GM21529 (cell line): ENCODE measurements around the gene ZBTB42.
"Not testable (repeated sequence)": the region's sequence is repeated elsewhere in the genome, so short reads cannot be mapped to it uniquely, and the experiment has no call there.

Source experiments
- ATAC-seq: cut with Tn5 transposase; IDR thresholded peaks from one replicate; pipeline ENCODE4 v1.9.1; 2021; ENCODE audit not compliant: unreplicated experiment

Gene ZBTB42

DNA sequence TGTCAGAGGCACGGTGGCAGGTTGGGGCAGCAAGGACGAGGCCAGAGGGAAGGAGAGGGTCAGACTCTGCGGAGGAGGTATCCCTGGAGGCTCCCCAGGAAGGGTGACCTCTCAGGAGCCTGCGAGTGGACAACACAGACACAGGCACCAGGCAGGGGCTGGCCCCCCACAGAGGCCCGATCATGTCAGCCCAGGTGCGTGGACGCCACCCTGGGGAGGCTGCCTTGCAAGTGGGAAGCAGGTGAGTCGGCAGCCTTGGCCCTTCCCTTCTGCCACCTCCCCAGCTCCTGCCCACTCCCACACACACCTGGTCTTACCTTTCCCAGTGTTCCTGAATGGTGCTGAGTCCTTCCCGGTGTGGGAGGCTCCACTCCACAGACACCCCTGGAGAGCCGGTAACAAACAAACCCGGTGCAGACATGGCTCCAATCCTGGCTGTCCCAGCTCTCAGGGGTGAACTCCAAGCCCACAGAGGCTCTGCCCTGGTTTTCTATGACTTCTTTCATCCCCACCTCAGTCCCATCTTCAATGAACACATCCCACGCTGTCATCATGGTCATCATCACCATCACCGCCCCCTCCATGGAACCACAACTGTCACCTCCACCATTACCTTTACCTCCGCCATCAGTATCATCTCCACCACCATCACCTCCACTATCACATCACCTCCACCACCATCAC is 5.2 kb downstream of the ZBTB42 start:
- ATAC-seq: no peak

- ATAC-seq: no peak
Observed at GRCh38 chr14:104806625-104807465, 5.9 kb downstream of the ZBTB42 start.

DNA sequence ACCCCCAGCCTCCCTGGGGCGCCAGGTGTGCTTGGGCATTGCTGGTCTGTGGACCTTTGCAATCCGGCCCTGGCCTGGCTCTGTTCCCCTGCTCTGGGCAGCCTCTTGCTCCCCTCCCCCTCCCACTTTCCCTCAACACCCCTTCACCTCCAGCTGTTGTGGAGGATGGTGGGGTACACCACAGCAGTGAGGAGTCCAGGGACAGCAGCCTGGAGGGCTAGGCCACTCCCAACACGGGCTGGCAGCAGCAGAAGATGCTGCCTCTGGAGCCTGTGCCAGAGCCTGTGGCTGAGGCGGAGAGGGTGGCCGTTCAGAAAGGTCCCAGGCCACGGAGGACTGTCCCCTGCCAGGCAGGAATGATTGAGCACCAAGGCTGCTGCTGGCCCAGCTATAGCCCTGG is 7.6 kb downstream of the ZBTB42 start:
- ATAC-seq: no peak

- no peak for ATAC-seq
Observed at GRCh38 chr14:104810316-104810715, 9.4 kb downstream of the ZBTB42 start.

DNA sequence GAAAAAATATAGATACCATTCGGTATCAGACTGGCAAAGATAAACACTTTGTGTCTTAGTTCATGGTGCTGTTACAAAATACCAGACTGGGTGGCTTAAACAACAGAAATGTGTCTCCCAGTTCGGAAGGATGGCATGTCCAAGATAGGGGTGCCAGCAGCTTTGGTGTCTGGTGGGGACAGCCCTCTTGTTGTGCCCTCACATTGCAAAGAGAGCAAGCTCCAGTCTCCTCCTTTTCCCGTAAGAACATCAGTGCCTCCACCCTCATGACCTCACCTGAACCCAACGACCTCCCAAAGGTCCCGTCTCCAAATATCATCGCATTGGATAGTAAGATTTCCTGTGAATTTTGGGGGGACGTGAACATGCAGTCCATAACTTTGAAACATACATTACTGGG is 12.4 kb downstream of the ZBTB42 start:
- no peak for ATAC-seq

GRCh38 chr14:104814701-104815100 is 13.8 kb downstream of the ZBTB42 start:
- not testable (repeated sequence) for ATAC-seq

DNA sequence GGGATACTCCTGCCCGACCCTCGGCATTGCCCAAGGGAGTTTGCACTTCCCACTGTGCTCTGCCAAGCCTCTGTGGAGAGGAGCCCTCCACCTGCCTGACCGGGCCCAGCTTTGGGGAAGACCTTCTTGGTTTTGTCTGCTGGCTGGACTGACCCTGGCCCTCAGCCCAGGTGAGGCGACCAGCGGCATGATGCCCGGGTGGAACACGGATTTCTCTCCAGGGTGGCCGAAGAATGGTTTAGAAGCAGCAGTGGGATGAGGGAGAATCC is 15.6 kb downstream of the ZBTB42 start:
- no peak for ATAC-seq

DNA sequence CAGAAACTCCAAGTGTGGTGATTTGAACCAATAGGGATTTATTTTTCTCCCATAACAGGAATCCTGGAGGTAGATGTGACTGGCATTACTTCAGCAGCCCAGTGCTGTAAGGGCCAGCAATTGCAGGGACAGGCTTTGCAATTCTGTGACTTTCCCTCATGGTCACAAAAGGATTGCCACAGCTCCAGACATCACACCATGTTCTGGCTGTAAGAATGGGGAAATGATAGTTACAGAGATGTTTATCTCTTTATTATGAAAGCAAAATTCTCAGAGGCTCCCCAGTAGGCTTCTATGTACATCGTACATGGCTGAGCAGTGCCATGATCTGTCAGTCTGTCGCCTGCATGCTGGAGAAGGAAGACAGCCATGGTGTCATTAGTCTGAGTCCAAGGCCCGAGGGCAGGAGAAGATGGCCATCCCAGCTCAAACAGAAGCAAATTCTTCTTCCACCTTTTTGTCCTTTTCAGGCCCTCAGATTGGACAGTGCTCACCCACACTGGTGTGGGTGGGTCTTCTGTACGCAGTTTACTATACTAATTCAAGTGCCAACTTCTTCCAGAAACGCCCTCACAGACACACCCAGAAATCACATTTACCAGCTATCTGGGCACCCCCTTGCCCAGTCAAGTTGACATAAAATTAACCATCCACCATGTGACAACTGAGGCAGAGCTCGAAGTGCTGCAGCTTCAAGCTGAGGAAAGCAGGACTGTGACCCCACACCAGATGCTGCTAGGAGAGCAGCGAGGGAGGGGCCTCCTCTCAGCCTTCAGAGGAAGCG is 17.2 kb downstream of the ZBTB42 start:
- no peak for ATAC-seq

GRCh38 chr14:104818714-104819161 is 17.8 kb downstream of the ZBTB42 start:
- no peak for ATAC-seq

- no peak for ATAC-seq
Observed at GRCh38 chr14:104819361-104819781, 18.5 kb downstream of the ZBTB42 start.

DNA sequence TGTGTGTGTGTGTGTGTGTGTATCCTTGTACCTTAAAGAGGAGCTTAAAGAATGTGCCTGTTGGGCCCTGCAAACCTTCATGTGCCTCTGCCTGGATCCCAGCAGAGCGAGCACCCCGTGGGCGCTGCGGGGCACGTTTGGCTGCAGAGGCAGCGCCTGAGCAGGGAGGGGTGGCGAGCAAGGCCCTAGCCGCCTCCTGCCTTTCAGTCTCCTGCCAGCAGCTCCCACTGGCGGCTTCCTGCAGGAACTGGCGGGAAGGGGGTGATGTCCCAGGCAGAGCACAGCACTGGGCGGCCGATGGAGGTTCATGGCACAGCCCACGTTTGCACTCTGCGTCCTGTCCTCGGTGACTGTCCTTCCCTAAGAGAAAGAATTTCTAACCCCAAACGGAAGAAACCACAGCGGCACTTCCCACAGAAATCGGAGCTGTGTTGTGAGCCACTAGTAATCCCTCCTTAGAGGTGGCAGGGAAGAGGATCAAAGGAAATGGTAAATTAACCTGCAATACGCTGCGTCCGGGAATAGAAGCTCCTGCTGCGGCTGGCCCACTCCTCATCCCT is 19.8 kb downstream of the ZBTB42 start:
- no peak for ATAC-seq

DNA sequence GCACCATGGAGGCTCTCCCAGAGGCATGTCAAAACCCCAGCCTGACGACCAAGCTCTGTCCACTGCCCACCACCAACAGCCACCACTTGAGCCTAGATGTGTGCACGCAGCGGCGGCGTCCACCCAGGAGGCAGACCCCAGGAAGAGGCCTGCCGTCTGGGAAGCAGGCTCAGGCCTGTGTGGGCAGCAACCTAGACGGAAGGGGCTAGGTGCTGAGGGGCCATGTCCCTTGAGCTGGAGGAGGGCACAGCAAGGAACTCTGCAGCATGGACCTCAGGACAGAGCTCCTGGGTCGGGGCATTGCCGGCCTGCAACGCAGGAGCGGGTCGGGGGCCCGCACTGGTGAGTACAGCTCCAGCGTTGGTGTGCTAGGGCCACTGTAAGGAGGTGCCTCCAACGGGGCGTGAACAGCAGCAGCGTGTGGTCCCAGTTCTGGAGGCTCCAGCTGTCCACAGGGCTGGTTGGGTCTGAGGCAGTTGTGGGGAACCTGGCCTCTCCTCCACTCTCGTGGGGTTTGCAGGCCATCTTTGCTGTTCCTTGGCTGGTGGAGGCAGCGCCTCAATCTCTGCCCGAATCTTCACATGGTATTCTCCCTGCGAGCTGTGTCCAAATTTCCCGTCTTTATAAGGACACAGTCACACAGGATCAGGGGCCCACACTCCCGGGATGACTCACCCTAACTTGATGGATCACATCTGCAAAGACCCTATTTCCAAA is 20.5 kb downstream of the ZBTB42 start:
- no peak for ATAC-seq

DNA sequence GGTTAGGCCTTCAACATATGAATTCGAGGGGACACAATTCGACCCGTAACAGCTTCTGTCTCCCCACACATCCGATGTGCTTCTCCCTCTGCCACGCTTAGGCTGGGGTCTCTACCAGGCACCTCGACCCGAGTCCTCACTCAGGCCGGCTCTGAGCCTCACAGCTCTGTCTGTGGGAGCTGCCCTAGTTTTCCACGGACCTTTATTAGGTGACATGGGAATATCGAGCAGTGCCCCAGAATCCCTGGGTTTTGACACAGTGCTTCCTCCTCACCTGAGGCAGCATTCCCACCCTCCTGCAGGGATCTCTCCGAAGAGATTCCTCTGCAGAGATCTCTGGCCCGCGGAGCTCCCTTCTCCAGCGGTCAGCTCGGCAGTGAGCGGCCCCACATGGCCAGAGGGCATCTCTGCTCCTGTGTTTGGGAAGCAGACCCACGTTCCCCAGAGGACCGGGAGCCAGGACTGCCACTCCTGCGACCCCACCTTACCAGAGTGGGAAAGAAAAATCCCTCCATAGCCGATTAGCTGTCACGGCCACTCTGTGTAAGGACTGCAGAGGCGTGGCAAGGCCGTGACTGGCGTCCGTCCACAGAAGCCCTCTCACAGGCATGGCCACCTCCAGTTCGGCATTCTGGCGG is 21.2 kb downstream of the ZBTB42 start:
- ATAC-seq: no peak

DNA sequence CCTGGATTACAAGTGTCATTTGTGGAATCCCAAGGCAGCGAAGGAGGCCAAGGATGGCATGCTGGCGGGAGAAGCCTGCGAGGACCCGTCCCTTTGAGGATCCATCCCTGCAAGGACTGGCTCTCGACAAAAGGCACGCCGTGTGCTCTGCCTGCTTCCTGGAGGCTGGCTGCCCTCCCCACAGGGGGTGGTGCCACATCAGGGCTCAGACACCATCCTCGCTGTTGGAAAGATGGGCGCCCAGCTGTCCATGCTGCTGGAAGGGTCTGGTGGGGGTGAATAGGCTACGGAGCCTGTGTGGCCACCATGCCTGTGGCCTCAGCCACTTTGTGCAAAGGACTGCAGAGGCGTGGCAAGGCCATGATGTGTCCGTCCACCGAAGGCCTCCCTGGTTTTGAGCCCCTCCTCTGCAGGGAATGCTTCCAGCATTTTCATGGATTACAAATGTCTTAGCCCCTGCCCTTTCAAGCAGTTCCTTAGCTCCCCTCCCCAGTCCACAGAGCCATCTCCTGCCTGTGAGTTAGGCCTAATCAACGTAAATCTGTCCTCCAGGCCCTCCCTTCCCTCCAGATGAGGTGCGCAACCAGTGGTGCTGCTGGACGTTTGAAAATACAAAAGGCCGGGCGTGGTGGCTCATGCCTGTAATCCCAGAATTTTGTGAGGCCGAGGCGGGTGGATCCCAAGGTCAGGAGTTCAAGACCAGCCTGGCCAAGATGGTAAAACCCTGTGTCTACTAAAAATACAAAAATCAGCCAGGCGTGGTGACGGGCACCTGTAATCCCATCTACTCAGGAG is 22.1 kb downstream of the ZBTB42 start:
- ATAC-seq: no peak

GRCh38 chr14:104824353-104824997 is 23.6 kb downstream of the ZBTB42 start:
- ATAC-seq: no peak

DNA sequence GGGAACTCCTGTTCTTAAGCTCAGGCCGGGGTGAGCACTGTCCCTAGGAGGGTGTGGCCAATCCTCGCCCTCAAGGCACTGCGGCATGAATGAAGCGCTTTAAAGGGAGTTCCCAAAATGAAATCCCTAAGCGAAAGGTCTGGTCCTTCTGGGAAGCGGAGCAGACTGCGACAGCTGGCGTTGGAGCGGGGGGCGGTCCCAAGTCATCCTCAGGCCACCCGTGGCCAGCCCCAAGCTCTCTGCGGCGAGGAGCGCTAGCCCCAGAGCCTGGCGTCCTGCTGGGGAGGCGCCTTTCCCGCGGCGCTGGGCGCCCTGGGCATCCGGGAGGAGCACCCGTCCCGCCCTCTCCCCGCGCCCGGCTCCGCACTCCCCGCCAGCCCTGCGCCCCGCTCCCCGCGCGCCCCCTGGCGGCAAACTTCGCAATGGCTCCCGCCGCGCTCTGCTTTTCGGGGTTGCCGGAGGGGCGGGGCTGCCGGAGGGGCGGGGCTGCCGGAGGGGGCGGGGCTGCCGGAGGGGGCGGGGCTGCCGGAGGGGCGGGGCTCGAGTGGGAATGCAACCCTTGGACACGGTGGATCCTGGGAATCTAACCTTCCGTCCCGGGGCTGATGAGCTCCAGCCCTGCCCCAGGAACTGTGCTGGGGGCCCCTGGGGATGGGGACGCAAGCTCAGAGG is 25.4 kb downstream of the ZBTB42 start:
- ATAC-seq: peak; percentile 81

GRCh38 chr14:104826861-104827176 is 25.9 kb downstream of the ZBTB42 start:
- ATAC-seq: no peak

- no peak for ATAC-seq
Observed at GRCh38 chr14:104827177-104828055, 26.5 kb downstream of the ZBTB42 start.
